Hematopoietic multipotent progenitor cell treated with erythropoietin and hydrocortisone succinate and interleukin-3 and kit ligand, for 8 days (in vitro differentiated cells): Measurements from ENCODE around the gene TRPM5.

Experiments
- DNase-seq: peaks from one replicate; pipeline ENCODE4 v3.0.0-alpha.2; 2015

TRPM5 gene

DNA sequence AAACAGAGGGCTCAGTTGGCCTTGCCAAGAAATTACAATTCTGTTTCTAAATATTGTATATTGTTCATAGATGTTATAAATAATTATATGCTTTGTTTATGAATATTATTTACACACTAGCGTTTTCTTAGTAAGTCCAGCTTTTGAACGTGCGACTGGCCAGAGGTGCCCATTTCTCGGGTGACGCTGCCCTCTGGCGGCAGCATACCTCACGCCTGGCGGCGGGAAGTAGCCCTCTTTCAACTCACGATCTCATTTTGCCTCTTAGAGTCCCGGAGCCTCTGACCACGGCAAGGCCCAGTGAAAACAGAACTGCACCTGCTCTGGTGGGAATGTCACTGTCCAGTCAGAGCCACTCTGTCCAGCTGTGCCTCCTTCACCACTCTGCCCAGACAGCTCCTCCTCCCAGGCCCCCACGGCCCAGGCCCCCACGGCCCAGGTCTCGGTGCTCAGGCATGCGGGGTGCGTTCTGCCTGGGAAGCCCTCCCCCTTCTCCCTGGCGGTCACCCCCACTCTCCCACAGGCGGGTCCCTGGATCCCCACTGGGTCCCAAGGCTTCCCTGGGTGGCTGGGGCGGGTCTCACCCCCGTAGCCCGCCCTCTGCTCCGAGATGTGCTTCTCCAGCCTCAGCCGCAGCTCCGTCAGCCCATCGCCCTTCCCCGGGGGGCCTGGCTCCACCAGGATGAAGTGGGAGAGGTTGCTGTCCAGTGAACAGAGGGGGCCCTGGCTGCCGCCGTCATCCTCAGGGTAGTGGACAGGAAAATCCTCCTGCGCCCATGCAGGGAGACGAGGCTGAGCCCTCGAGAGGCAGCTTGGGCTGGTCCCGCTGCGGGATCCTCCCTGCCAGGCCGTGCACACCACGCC, 24.4 kb downstream of the TRPM5 start:
- DNase-seq: peak; percentile 74

DNA sequence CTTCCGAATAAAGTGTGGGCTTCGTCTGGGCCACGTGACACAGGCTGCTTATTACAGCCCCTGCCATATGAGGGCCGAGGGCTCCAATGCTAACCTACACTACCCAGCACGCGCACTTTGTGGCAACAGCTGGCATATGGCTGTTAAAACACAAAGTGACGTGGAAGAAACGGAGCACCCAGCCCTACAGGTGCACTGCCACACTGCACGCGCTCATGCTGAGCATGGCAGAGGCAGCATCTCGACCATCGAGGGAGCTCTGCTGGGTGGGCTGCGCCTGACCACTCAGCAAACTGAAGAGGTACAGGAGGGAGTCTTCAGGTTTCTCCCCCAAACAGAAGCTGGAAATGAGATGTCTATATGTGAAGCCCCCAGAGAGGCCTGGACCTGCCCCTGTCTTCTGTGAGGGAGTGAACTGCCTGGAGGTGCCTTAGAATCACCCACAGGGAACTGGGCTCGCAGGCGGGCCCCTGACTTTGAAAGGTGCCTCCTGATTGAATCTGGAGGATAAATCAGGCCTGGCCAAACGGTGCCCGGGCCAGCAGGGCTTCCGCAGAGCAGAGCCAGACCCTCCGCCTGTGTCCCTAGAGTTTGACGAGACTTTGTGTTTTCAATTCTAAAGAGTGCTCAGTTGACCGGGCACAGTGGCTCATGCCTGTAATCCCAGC, 25.5 kb downstream of the TRPM5 start:
- no peak for DNase-seq

DNA sequence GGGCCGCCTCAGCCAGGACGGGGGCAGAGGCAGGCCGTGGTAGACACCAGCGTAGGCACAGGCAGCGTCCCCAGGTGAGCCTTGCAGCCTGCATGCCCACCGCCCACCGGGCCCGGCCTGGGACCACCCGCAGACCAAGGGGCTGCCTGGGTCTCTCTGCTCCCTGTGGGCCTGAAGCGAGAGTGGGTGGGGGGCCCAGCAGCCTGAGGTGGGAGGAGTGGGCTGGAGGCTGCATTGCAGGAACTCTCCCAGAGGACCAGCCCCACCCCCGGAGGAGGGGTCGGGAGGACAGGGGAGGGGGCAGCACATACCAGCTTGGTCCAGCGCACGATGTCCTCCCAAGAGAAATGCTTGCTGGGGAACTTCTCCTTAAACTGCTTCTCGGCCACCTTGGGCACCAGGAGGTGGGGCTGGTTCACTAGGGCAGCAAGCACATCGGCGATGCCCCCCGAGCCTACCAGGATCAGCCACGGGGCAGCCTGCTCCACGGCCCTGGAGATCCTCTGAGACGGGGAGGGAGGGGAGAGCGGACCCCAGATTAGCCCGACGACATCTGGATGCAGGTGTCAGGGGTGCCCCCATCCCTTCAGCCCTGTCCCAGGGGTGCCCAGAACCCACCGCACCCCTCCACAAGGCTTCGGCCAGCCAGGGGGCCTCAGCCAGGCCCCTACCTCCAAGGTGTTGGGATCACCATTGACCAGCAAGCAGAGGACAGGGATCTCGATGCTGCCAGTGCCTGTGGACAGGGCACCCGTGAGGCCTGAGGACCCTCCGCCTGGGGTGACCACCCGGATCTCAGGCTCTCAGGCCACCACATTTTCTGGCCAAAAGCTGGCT, 26.2 kb downstream of the TRPM5 start:
- no peak for DNase-seq

DNA sequence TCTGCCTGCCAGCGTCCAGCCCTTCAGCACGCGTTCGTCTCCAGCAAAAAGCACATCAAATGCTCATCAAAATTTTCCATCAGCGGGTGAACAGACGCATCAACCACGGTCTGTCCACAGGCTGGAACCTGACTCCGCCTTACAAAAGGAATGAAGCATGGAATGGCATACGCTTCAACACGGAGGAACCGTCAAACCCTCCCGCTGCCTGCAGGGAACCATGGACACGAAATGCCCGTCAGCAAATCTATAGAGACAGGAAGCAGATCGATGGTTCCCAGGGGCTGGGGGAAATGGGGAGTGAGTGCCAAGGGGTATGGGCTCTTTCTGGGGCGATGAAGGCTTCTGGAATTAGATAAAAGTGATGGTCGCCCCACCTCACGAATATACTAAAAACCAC, 27.5 kb downstream of the TRPM5 start:
- DNase-seq: no peak

- DNase-seq: no peak
Measured at GRCh38 chr11:2415601-2416380, 28.5 kb downstream of the TRPM5 start.

GRCh38 chr11:2415171-2415570, 29.1 kb downstream of the TRPM5 start:
- no peak for DNase-seq

DNA sequence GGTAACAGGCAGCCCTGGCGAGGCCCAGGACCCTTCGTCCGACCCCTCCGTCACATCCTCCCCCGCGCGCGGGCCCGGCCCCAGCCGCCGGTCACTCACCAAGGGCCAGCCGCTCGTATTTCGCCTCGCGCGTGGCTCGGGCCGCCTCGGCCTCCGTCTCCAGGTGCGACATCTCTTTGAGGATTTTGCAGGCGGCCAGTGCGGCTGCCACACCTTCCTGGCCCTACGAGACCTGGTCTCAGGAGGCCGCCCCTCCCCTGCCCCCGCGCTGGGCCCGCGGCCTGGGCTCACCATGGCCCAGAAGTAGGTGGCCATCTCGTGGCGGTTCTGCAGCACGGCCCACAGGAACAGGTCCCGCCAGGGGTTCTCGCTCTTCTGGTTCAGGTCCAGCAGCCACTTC, 29.7 kb downstream of the TRPM5 start:
- no peak for DNase-seq

DNA sequence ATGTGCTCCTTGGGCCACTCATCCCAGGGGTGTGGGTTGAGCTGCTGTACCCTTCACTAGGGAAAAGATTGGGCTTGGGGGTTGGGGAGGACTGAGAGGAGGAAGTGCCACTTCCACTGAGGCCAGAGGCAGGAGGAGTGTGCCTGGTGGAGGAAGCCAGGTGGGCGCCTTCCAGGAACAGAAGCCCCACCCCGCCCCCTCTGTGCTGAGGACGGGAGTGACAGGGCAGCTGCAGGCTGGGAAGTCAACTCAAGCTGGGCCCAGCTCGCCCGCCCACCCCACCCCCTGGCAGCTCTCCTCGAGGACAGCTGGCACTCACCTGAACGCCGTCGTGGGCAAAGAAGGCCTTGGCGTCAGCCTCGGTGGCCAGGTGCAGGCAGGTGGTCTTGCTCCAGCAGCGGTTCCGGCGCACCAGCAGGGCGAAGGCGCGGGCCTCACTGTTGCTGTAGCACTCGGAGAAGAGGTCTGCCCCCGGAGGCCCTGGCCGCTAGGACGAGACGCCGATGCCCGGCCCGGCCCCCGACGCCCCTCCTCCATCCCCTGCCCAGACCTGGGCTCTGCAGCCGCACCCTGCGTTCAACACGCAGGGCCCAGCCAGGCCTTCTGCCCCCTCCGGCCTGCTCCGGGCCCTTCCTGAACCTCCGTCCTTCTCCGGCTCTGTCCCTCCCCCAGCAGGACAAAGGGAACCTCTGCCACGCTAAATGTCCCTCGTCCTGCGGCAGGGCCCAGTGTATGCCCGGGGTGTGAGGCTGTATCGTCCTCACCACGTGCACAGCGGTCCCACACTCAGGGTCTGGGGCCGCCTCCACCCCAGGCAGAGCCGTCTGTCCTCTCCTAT, 30.4 kb downstream of the TRPM5 start:
- no peak for DNase-seq

DNA sequence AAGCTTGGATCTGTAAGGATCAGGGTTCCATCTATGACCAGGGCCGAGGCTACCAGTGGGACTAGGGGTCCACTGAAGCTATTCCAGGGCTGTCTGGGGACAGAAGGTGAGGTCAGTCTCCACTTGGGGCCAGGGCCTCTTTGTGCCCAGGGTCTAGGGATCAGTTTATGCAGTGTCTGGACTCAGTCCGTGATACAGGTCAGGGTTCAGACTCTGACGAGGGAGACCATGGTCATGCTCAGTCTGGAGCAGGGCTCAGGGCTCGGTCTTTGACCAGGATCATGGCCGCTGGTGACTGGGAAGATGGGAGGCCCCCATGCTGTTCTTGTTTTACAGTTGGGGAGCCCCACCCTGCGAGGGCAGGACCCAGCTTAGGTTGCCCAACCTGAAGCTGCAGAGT, 32.0 kb downstream of the TRPM5 start:
- no peak for DNase-seq

GRCh38 chr11:2411446-2412305, 32.6 kb downstream of the TRPM5 start:
- DNase-seq: no peak

GRCh38 chr11:2410616-2411015, 33.7 kb downstream of the TRPM5 start:
- DNase-seq: no peak

DNA sequence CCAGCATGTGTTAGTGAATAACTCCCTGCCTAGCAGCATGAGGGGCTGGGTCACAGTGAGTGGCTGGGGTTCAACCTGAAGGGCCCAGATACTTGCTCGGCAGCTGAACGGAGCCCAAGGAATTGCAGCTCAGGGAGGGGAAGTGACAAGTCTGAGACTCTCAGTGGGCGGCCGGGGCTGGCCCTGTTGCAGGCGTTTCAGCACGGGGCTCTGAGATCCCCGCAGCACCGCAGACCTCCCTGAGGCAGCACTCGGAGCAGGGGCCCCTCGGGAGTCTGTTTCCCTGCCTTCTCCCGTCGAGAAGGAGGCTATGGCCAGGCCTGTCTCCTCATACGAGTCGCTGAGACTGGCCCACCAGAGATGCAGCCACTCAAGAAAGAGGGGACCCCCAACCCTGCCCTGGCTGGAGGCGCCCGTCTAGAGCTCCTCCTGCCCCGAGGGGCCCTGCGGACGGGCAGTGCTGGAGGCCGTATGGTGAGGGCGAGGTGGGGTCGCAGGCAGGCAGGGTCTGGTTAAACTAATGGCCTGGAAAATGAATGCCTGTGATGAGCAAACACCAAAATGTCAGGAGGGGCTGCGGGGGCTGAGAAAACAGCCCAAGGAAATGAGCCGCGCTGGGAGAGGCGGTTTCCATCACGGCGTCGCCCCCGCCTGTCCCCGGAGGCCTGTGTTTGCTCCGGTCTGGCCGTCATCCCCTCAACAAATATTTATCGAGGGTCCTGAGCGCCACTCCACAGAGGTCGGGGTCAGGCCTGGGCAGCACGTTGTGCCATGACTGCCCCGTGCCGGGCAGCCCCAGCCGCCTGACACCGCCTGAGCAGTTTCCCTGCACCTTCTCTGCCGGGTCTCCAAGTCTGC, 34.5 kb downstream of the TRPM5 start:
- no peak for DNase-seq

GRCh38 chr11:2409126-2409525, 35.2 kb downstream of the TRPM5 start:
- no peak for DNase-seq

DNA sequence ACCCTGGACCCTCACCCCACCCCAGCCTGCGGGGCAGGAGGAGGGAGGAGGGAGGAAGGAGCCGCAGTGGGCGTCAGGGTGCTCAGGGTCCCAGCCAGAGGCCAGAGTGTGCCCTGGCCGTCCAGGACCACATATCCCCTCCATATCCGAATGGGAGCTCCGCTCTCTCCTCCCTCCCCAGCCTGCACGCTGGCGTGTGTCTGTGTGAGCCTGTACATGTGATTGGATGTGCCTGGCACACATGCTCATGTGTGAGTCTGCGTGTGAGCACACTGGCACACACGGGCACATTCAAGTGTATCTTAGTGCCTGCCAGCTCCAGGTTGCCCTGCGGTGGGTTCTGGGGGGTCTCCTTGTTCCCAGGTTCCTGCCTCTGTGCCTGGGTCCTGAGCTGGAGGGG, 35.6 kb downstream of the TRPM5 start:
- no peak for DNase-seq

DNA sequence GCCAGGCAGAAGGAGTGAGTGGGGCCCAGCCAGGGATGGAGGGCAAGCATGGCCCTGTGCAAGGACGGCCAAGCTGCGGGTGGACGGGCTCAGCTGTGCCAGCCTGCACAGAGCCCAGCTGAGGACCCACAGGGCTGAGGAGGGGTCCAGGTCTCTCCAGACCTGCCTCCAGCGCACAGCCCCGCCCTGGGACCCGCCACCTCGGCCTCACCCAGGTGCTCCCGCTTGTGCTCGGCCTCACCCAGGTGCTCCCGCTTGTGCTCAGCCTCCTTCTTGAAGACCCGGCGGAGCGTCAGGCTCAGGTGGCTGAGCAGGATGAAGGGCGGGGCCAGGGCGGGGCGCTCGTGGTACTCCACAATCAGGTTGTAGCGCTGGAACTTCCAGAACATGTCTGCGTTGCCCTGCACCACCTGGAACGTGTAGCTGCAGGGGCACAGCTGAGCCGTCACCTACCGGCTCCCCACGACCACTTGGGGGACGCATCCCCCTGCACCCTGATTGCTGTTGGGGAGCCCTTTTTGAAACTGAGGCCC, 37.4 kb downstream of the TRPM5 start:
- no peak for DNase-seq

GRCh38 chr11:2406451-2406850, 37.9 kb downstream of the TRPM5 start:
- DNase-seq: no peak

GRCh38 chr11:2404735-2405196, 39.5 kb downstream of the TRPM5 start:
- DNase-seq: no peak

DNA sequence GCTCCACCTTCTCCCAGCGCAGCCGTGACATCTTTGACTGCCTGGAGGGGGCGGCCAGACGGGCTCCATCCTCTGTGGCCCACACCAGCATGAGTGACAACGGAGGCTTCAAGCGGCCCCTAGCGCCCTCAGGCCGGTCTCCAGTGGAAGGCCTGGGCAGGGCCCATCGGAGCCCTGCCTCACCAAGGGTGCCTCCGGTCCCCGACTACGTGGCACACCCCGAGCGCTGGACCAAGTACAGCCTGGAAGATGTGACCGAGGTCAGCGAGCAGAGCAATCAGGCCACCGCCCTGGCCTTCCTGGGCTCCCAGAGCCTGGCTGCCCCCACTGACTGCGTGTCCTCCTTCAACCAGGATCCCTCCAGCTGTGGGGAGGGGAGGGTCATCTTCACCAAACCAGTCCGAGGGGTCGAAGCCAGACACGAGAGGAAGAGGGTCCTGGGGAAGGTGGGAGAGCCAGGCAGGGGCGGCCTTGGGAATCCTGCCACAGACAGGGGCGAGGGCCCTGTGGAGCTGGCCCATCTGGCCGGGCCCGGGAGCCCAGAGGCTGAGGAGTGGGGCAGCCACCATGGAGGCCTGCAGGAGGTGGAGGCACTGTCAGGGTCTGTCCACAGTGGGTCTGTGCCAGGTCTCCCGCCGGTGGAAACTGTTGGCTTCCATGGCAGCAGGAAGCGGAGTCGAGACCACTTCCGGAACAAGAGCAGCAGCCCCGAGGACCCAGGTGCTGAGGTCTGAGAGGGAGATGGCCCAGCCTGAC, 41.2 kb downstream of the TRPM5 start:
- no peak for DNase-seq

DNA sequence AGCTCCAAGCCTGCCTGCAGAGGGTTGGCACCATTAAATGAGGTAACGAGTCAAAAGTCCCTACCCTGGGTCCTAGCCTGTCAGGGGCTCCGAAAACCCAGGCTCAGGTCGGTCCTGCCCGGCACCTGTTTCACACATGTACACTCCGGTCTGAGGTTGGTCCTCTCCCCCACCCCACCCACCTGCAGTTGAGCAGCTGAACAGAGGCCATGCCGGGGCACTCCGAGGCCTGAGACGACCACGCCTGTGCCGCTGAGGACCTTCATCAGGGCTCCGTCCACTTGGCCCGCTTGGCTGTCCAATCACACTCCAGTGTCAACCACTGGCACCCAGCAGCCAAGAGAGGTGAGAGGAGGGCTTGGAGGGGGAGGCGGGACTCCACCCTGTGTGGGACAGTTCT, 42.2 kb downstream of the TRPM5 start:
- no peak for DNase-seq
